Measurements from ENCODE around the gene USP21.
A peak's percentile ranks its signal among the peaks of the same experiment; 100 is the strongest.
"Not testable (repeated sequence)": the region's sequence is repeated elsewhere in the genome, so short reads cannot be mapped to it uniquely, and the experiment has no call there.

Gene USP21, protein sequence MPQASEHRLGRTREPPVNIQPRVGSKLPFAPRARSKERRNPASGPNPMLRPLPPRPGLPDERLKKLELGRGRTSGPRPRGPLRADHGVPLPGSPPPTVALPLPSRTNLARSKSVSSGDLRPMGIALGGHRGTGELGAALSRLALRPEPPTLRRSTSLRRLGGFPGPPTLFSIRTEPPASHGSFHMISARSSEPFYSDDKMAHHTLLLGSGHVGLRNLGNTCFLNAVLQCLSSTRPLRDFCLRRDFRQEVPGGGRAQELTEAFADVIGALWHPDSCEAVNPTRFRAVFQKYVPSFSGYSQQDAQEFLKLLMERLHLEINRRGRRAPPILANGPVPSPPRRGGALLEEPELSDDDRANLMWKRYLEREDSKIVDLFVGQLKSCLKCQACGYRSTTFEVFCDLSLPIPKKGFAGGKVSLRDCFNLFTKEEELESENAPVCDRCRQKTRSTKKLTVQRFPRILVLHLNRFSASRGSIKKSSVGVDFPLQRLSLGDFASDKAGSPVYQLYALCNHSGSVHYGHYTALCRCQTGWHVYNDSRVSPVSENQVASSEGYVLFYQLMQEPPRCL

DNA sequence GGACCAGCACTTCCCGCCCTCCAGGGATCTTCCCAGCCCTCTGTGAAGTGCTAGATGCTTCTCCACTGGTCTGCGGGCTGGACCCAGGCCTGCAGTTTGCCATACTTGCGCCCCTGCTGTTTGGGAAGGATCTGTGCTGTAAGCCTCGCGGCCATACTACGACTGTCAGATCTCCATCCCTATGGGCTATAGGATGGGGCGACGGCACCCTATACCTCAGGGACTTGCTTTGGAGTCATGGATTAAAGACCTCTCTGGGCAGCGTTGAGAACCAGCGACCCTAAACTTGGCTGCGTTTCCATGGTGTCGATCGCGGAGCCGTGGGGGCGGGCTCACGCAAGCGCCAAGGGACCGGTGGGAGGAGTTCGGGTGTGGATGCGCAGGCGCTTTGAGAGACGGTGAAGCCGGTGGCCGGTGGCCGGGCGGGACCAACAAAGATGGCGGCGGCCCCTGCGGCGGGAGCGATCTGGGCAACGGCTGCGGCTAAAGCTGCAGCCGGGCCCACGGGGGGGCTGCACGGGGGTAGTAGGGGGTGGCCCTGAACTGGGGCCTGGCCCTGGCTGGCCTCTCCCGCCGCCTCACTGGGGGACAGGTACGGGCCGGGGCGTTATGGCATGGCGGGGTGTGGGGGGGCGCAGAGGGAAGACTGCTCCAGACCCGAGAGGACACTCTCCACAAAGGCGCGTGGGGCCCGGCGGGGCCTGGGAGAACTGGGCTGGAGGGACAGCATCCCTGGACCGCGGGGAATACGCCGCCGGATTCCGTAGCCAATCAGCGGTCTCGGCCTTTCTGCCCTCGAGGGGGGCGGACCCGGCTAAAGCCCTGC is at the start of gene USP21:
USP21 (plus strand) TSS at position 414 of the 826 bp plus-strand sequence. CDS start 1,141 bp downstream, outside the sequence.
- DNase-seq (ENCODE audit: low spot score), result peak; percentile 96

DNA sequence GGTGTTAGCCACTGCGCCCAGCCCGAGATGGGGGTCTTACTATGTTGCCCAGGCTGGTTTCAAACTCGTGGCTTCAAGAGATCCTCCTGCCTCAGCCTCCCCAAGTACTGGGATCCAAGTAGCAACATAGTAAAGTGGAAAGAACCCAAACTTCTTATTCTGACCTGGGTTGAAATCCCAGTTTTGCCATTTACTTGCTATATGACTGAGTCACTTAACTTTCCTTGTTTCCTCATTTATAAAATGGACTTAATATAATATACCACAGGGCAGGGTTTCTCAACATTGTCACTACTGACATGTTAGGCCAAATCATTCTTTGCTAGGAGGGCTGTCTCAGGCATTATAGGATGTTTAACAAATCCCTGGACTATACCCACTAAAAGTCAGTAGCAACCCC is 48.2 kb upstream of the USP21 start:
- no peak for DNase-seq (ENCODE audit: low spot score)

DNA sequence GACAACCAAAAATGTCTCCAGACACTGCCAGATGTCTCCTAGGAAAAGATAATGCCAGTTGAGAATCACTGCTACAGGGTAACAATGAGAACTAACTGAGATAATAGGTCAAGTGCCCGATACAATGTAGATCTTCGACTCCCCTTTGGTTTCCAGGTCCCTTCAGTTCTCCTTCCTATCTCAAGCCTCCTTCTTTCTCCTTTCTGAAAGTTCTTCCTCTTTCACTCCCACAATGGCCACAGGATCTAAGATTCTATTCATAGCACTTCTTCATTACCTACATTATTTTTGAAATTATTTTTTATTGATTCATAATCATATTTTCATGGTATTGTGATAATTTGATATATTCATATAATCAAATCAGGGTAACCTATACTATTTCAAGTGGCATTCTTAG is 47.8 kb upstream of the USP21 start:
- no peak for DNase-seq (ENCODE audit: low spot score)

DNA sequence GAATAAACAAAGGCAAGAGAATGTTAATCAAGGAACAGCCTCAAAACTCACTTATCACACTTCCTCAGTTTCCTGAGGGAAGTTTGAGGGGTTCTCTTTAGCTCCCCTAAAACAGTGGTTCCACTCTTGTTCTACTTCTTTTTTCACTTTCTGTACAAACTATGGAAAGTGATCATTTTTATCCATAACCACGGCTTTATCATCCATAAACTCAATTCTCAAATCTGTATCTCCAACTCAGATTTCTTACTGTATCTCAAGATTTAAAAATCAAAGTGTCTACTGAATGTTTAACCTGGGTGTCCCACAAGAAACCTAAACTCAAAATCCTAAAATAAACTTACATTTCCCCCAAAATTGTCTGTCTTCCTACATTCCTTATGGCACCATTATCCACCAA is 45.4 kb upstream of the USP21 start:
- DNase-seq (ENCODE audit: low spot score), result no peak

DNA sequence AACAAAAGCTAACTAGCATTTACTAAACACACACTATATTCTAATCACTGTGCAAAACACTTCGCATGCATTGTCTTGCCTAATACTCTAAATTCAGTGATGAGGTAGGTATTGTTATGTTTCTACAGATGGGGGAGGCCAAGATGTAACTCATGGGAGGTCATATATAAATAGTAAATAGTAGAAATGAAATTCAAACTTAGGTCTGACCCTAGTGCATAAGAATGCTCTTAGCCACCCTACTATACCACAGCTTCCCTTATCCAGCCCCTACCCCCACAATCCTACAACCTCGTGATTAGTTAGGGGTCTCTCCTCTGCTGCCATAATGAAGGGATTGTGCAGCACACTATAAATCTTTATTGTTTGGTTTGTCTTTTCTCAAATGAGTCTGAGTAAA is 44.7 kb upstream of the USP21 start:
- DNase-seq (ENCODE audit: low spot score), result no peak

DNA sequence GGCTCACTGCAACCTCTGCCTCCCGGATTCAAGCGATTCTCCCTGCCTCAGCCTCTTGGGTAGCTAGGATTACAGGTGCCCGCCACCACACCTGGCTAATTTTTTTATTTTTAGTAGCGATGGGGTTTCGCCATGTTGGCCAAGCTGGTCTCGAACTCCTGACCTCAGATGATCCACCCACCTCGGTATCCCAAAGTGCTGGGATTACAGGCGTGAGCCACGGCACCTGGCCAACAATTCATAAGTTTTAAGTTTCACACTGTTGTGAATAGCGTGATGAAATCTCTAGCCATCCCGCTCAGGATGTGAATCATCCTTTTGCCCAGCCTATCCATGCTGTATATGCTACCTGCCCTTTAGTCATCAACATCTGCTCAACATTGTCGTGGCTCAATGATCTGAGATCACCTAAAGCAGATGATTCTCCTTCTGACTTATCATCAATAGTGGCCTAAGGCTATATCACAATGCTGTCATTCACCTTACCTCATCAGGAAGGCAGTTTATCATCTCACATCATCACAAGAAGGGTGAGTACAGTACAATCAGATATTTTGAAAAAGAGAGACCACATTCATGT is 44.1 kb upstream of the USP21 start:
- no peak for DNase-seq (ENCODE audit: low spot score)

DNA sequence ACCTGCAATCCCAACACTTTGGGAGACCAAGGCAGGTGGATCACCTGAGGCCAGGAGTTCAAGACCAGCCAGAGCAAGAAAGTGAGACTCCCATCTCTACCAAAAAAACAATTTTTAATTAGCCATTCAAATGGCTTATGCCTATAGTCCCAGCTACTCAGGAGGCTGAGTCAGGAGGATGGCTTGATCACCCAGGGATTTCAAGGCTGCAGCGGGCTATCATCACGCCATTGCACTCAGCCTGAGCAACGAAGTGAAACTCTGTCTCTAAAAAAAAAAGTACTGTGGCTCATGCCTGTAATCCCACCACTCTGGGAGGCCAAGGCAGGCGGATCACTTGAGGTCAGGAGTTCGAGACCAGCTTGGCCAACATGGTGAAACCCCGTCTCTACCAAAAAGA is 43.3 kb upstream of the USP21 start:
- DNase-seq (ENCODE audit: low spot score), result not testable (repeated sequence)

DNA sequence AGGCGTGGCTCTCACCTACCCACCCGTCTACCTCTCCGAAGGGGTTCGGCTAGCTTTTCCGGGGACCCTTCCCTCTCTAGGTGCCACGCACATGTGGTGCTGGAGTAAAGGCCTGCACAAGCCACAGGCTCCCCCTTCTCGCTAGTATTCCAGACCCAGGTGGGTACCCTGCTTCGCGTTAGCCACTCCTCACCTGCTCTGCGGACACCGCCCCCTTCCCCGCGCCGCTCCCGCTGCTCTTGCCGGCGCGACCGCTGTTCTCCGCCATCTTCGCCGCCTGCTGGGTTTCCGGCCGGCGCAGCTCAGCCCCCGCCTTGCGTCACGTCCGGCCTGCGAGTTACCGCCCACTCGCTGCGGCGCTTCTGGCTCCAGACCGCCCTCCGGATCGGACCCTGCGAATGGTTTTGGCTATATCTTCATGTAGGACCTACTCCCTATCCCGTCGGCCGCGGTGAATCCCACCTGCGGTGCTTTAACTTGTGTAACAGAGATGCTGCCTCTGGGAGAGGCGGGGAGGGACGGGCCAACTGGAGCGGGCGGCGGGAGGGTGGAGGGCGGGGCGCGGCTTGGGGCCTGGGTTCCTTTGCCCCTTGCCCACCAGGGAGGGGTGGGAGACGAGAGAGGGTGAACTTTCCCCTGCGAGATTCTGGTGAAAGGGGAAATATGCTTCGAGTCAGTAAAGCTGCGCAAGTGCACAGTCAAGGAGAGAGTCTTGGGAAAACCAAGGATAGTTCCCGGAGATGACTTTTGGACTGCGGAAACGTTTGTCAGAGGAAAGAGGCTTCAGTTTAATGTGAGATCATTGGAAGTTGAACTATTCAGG is 41.3 kb upstream of the USP21 start, which contains the start of the genes NIT1 and PFDN2:
NIT1 (plus strand) TSS at position 347 of the 823 bp plus-strand sequence; CDS start at position 419, 72 bp downstream.
PFDN2 (minus strand) TSS at position 279 of the 823 bp plus-strand sequence; CDS start at position 268, 11 bp downstream.
- peak; percentile 92 for DNase-seq (ENCODE audit: low spot score)

DNA sequence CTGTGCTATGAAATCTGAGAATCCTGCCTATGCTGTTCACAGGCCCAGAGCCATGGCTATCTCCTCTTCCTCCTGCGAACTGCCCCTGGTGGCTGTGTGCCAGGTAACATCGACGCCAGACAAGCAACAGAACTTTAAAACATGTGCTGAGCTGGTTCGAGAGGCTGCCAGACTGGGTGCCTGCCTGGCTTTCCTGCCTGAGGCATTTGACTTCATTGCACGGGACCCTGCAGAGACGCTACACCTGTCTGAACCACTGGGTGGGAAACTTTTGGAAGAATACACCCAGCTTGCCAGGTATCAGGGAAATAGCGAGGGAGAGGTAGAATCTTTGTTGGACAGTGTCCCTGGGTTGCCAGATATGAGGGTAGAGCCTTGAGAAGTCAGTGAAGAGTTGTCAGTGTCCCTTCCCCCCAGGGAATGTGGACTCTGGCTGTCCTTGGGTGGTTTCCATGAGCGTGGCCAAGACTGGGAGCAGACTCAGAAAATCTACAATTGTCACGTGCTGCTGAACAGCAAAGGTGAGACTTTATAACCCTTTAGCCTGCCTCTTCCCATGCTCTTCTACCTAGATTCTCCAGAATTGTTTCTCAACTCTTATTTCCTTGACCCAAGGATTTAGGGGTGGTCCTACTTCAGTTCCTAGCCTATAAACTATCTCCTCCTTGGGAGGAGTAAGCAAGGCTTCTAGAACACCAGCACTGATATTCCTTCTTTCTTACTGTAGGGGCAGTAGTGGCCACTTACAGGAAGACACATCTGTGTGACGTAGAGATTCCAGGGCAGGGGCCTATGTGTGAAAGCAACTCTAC is 40.0 kb upstream of the USP21 start:
- peak; percentile 82 for DNase-seq (ENCODE audit: low spot score)

DNA sequence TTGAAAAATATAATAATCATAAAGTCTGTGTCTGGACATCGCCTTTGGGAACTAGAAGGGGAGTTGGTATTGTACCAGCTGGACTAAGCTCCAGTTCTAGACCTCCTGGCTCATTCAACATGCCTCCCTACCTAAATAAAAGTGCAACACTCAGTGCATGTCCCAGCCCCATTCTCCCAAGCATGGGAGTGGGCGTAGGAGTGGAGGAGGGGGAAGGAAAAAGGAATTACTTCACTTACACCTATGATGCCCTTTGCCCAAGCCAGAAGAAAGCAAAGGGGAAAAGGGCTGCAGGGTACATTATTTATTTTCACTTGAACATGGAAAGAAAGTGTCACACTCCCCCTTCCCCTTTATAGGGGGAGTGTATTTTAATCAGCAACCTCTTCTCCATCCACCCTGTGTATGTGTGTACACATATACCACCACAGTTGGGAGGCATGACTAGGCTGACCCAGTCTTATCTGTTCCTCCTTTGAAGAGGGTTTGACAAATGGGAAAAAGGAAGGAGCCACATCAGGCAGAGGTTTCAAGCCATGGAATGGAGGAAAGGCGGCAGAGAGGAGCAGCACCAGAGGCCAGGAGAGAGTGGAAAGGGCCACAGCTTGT is 38.2 kb upstream of the USP21 start:
- DNase-seq (ENCODE audit: low spot score), result no peak

DNA sequence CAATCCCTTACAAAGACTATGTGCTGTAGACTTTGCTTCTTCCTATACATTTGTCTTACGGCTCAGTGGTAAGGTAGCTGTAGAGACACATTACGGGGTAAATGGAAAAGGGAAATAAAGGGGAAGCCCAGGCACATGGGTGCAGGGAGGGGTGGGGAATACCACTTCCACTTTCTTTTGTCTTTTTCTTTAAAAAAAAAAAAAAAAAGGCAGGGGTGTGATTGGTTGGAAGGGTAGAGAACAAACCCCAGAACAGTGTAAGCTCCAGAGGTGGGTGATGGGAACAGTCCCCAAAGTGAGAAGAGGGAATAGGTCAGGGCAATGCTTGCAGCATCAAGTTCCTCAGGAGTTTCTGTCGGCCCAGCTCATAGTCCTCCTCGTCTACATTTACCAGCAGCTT is 37.5 kb upstream of the USP21 start:
- DNase-seq (ENCODE audit: low spot score), result no peak

DNA sequence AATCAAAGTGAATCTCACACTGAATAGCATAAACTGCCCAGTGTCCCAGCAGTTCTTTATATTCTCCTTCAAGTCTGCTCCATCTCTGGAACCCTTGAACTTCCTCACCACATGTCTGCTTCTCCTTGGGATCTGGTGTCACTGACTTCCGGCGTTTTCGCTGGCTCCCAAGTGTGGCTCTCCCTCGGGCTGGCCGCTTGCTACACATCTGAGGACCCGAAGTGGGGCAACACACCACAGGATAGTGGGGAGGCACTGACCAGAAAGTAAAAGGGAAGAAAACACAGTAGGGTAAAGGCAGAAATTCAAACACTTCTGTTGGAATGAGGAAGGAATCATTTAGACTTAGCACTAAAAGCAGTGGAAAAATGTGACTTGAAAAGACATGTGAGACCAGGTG is 36.3 kb upstream of the USP21 start:
- no peak for DNase-seq (ENCODE audit: low spot score)

DNA sequence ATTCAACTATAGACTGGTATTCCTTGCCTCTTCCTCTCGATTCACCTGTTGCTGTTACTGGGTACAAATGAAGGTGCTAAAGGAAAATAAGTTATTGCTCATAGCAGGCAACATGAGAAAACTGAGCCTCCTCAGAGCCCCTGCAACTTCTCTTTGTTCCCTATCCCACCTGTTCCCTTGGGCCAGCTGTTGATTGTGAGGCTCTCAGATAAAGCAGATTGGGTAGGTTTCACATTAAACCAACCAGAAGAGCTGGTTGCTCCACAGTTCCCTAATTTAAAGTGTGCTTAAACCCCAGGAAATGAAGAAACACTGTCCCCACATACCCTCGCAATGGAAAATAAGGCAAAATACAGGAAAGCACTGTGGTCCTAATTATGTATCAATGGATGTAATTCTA is 31.7 kb upstream of the USP21 start:
- no peak for DNase-seq (ENCODE audit: low spot score)

DNA sequence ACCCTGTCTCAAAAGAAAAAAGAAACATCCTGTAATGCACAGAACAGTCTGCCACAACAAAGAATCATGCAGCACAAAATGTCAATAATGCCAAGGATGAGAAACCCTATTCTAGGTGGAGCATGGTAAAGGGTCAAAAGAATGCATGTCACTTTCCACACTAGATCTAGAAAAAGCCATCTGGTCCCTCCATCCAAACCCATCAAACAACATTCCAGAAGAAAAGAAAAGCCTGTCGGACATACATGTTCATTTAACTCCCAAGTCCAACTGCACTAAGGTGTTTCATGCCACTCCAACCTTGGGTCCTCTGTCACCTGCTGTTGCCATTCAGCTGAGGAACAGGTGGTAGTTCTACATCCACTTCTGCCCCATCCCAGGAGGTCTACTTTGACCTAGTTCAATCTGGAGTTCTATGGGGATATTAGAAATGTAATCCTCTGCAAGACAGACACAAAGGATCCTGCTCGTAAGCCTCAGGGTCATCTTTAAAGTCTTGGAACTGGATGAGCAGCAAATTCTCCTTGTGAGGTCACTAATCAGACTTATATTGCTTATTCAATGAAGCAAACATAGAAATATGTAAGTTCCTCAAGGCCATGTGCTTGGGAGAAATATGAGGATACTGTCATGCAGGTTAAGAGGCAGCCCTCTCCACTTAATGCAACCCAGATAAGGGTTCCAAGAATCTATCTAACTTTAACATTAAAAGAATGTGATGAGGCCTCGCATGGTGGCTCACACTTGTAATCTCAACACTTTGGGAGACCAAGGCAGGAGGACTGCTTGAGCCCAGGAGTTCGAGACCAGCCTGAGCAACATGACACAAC is 30.5 kb upstream of the USP21 start:
- no peak for DNase-seq (ENCODE audit: low spot score)

DNA sequence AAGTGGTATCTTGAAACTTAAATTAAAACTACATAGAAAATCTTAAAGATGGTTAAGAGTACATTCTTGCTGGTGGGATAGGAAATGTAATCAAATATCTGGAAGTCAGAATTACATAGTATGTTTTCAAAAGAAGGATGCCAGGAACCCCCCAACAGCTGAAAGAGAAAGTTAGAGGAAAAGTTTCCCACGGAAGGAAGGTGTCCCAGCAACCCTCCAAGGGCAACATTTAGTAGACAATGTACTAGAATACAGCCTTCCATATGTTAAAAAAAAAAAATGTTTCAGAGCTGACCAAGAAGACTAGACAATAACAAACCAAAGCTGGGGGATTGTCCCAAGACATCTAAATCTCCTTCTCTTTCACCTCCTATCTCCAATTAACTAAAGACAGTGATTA is 29.0 kb upstream of the USP21 start:
- DNase-seq (ENCODE audit: low spot score), result no peak

DNA sequence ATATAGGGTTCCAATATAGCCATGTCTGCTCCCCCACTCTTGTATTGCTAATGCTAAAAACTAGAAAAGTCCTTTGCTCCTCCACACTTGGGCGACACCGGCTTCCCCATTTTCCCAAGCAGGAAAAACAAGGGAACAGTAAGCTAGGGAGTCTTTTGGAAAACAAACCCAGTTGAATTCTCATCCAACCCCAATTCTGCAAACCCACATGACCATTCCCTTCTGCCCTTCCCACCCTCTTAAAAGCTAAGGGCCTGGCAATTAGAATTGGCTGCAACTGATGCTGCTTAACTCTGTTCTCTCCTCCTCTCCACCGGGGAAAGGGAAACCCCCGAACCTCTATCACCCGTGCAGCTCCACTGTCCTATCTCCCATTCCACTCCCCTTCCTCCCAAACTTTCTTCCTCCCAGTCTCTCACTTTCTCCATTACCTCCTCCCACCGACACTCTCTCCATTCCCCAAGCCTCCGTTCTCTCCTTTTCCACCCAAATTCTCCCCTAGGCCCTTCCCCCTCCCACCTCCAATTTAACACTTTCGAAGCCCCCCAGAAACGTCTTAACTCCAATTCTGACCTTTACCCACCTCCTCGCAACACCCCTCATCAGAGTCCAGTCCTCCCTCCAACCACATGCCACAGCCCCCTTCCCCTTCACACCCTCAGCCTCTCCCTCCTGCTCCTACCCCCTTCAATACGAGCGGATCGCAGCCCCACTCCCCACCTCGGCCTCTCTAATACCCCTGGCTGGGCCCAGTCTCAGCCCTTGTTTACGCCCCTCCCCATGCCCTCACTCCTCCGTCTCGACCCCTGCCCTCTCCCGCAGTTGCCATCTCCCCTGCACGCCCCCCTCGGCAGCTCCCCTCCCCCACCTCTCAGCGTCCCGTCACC is 27.5 kb upstream of the USP21 start:
- peak; percentile 18 for DNase-seq (ENCODE audit: low spot score)

DNA sequence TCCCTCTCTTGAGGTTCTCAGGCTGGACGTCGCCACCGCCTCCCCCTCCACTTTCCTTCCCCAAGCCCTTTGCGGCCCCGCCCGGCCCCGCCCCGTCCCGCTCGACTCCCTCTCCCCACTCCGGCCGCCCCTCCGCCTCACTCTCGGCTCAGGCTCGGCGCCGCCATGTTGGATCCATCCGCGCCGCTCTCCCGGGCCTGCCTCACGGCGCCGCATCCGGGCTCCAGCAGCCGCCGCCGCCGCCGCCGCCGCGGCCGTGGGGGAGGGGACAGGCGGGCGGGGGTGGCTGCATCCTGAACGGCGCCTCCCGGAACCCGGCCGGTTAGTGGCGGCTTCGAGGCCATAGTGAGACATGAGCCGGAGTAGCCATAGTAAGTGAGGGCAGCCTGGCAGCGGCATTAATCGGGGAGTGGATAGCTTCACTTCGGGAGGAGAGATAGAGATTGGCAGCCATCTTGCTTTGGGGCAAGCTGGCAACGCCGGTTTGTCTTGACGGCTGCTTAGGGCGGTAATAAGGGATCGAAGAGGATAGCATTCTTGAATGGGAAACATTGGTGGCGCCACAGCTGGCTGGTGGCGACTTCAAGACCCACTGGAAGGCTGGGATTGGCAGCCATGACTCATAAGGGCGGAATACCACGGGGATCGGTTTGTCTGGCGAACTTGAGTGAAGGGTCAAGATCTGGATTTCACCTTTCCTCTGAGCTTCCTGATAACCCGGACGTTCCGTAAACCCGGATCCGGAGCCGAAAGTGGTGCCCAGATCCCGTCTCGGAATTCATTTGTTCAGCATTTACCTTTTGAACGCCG is 26.7 kb upstream of the USP21 start, which contains the start of gene DEDD:
DEDD (minus strand) TSS at position 258 of the 810 bp plus-strand sequence. CDS start 8,205 bp downstream, outside the sequence.
- peak; percentile 93 for DNase-seq (ENCODE audit: low spot score)

Data from germinal center (tissue), 1 donor.